ENCODE measurements around the gene ABCC12. TPM values are rescaled to one million over a fixed set of nuclear protein-coding genes. Genes with fewer than 3 reads are reported as not detected.

ABCC12 gene
- total and polyA plus RNA-seq, 10 of the 15 experiments (the other 5 are each of a cell fraction or from before 2014, with no cell fraction given) = 0.02 to 0.03 (median 0.03) TPM; not detected in 6

GRCh38 chr16:48115299-48115698 is 40.5 kb downstream of the ABCC12 start:
- TF ChIP-seq JUND (IDR thresholded peaks at IDR 0.05; ENCODE audit: low read depth, low read length) = no peak
- TF ChIP-seq JUNB (IDR thresholded peaks at IDR 0.05) = no peak
- TF ChIP-seq ETV6 (conservative IDR thresholded peaks at IDR 0.05 in 1 of 2, IDR thresholded peaks at IDR 0.05 in 1 of 2; ENCODE audit: borderline replicate concordance in 1 of 2, low read depth in 1 of 2) = no peak
- TF ChIP-seq NFXL1 (IDR thresholded peaks at IDR 0.05; ENCODE audit: borderline replicate concordance) = no peak
- no peak for TF ChIP-seq IKZF1 (conservative IDR thresholded peaks at IDR 0.05)
- TF ChIP-seq BHLHE40 (IDR thresholded peaks at IDR 0.05; ENCODE audit: borderline replicate concordance in 1 of 2, low read depth in 2 of 2, low read length in 1 of 2) = no peak
- ChIA-PET SMC1A (ENCODE audit: uncharacterized antibody, unreplicated experiment) (interaction anchor here (1.6 to 3.1 kb wide), 4 partner anchors 14 to 60 kb away, joined by 4 to 21 read pairs (median 10); no protein-coding TSS in a partner anchor), CTCF (interaction anchor here (0.9 to 7.5 kb wide), 4 partner anchors 16 to 241 kb away, joined by 3 to 54 read pairs (median 22); no protein-coding TSS in a partner anchor), POLR2A (no interaction called here), RAD21 (ENCODE audit: unreplicated experiment) (interaction anchor here (0.9 to 1.8 kb wide), 4 partner anchors 15 to 50 kb away, joined by 3 to 5 read pairs (median 4); no protein-coding TSS in a partner anchor)
- Histone ChIP-seq H3K4me1 (ENCODE audit: control insufficient read depth, insufficient read depth, low read length) (no peaks in the 10 kb centered on the region), H4K20me1 (ENCODE audit: control insufficient read depth, insufficient read depth) (no peaks in the 10 kb centered on the region), H3K9ac (ENCODE audit: control insufficient read depth, insufficient read depth, low read length) (no peak overlapping the region), H3K4me2 (ENCODE audit: control insufficient read depth, insufficient read depth) (no peak overlapping the region), H3K27me3 (replicated peaks in 1 of 2; ENCODE audit: control insufficient read depth in 2 of 2, insufficient read depth in 2 of 2, low read length in 1 of 2) (no peaks in the 10 kb centered on the region), H3K4me3 (no peak overlapping the region), H2AFZ (ENCODE audit: control insufficient read depth, low read depth, low read length) (no peak overlapping the region), H3K27ac (ENCODE audit: control insufficient read depth, insufficient read depth) (no peak overlapping the region), H3K9me3 (replicated peaks; ENCODE audit: control insufficient read depth, insufficient read depth, low read length) (no peaks in the 10 kb centered on the region), H3K36me3 (ENCODE audit: control insufficient read depth in 2 of 2, insufficient read depth in 2 of 2, low read length in 1 of 2) (no peaks in the 10 kb centered on the region), H3K79me2 (ENCODE audit: control insufficient read depth, insufficient read depth, low read length) (no peaks in the 10 kb centered on the region)
- intact Hi-C loops (cut with micrococcal nuclease; ENCODE audit: unreplicated experiment) (loop anchor here (5.0 kb wide), 2 partner anchors 53 to 973 kb away; partner anchors contain the start of gene NETO2), in situ Hi-C loops (cut with MboI) (no loop called here)
- no peak for ATAC-seq
- BruUV-seq (replicated peaks) = no TSS peak
- DNase-seq (ENCODE audit: low read depth, low spot score) = no peak
- no peak for FAIRE-seq
- WGBS (ENCODE audit: insufficient coverage, insufficient replicate concordance, low lambda C conversion rate, missing lambda C conversion rate) = 50% methylated on average over 14 of the region's 14 CpGs

GRCh38 chr16:48114410-48114809 is 41.4 kb downstream of the ABCC12 start:
- ChIA-PET SMC1A (ENCODE audit: uncharacterized antibody, unreplicated experiment) (interaction anchor here (0.7 to 3.1 kb wide), 7 partner anchors 9 to 973 kb away, joined by 3 to 21 read pairs (median 4); no protein-coding TSS in a partner anchor), CTCF (interaction anchor here (0.7 to 7.5 kb wide), 11 partner anchors 15 to 973 kb away, joined by 3 to 54 read pairs (median 9); no protein-coding TSS in a partner anchor), RAD21 (ENCODE audit: unreplicated experiment) (interaction anchor here (0.9 to 3.1 kb wide), 8 partner anchors 13 to 971 kb away, joined by 3 to 26 read pairs (median 4); partner anchors contain the start of gene NETO2), POLR2A (interaction anchor here (0.6 kb wide), 1 partner anchor 11 kb away, joined by 3 read pairs; no protein-coding TSS in a partner anchor)
- Histone ChIP-seq H4K20me1 (ENCODE audit: control insufficient read depth, insufficient read depth) (no peaks in the 10 kb centered on the region), H3K9ac (ENCODE audit: control insufficient read depth, insufficient read depth, low read length) (no peak overlapping the region), H3K9me3 (replicated peaks; ENCODE audit: control insufficient read depth, insufficient read depth, low read length) (no peaks in the 10 kb centered on the region), H3K27ac (ENCODE audit: control insufficient read depth, insufficient read depth) (no peak overlapping the region), H3K4me1 (ENCODE audit: control insufficient read depth, insufficient read depth, low read length) (no peaks in the 10 kb centered on the region), H2AFZ (ENCODE audit: control insufficient read depth, low read depth, low read length) (no peak overlapping the region), H3K27me3 (replicated peaks in 1 of 2; ENCODE audit: control insufficient read depth in 2 of 2, insufficient read depth in 2 of 2, low read length in 1 of 2) (no peaks in the 10 kb centered on the region), H3K4me3 (no peak overlapping the region), H3K36me3 (ENCODE audit: control insufficient read depth in 2 of 2, insufficient read depth in 2 of 2, low read length in 1 of 2) (no peaks in the 10 kb centered on the region), H3K79me2 (ENCODE audit: control insufficient read depth, insufficient read depth, low read length) (no peaks in the 10 kb centered on the region), H3K4me2 (ENCODE audit: control insufficient read depth, insufficient read depth) (no peak overlapping the region)
- intact Hi-C loops (cut with micrococcal nuclease; ENCODE audit: unreplicated experiment) (no loop called here), in situ Hi-C loops (cut with MboI) (no loop called here)
- 17% methylated on average over 7 of the region's 7 CpGs for WGBS (ENCODE audit: insufficient coverage, insufficient replicate concordance, low lambda C conversion rate, missing lambda C conversion rate)
- BruUV-seq (replicated peaks) = no TSS peak
- DNase-seq (ENCODE audit: low read depth, low spot score) = no peak
- no peak for FAIRE-seq
- TF ChIP-seq ZNF384 (IDR thresholded peaks at IDR 0.05; ENCODE audit: borderline replicate concordance, low read depth, low read length) = no peak
- TF ChIP-seq KAT2A (conservative IDR thresholded peaks at IDR 0.05; ENCODE audit: control insufficient read depth, low read depth, low read length) = no peak
- no peak for TF ChIP-seq CREB1 (IDR thresholded peaks at IDR 0.05; ENCODE audit: low read depth)
- TF ChIP-seq ZBTB4 (CRISPR knock-in tag; IDR thresholded peaks at IDR 0.05) = no peak
- ATAC-seq = no peak

Measured in GM12878 (cell line).